ENCODE data around the gene SCYL2.

- TF ChIP-seq POLR2AphosphoS5 (IDR thresholded peaks at IDR 0.05; ENCODE audit: low read depth), result no peak
- TF ChIP-seq CREB1 (CRISPR knock-in tag; IDR thresholded peaks at IDR 0.05; ENCODE audit: low read depth), result no peak
- no peak for TF ChIP-seq REST (IDR thresholded peaks at IDR 0.05; ENCODE audit: unreplicated experiment)
- no peak for TF ChIP-seq CTCF (conservative IDR thresholded peaks at IDR 0.05; ENCODE audit: low read depth in 2 of 2)
- TF ChIP-seq EZH2phosphoT487 (IDR thresholded peaks at IDR 0.05; ENCODE audit: unreplicated experiment), result no peak
- no peak for TF ChIP-seq EZH2 (IDR thresholded peaks at IDR 0.05; ENCODE audit: low read depth, unreplicated experiment)
- no peak for TF ChIP-seq STAT1 (IDR thresholded peaks at IDR 0.05; ENCODE audit: unreplicated experiment)
- no peak for TF ChIP-seq JUNB (IDR thresholded peaks at IDR 0.05; ENCODE audit: unreplicated experiment)
- no peak for TF ChIP-seq ZNF331 (CRISPR knock-in tag; IDR thresholded peaks at IDR 0.05; ENCODE audit: low read depth)
- TF ChIP-seq ZNF114 (CRISPR knock-in tag; IDR thresholded peaks at IDR 0.05), result no peak
- no peak for TF ChIP-seq ETS1 (IDR thresholded peaks at IDR 0.05)
- no peak for TF ChIP-seq NANOG (IDR thresholded peaks at IDR 0.05; ENCODE audit: borderline replicate concordance)
- TF ChIP-seq ZNF462 (CRISPR knock-in tag; IDR thresholded peaks at IDR 0.05), result no peak
Observed at GRCh38 chr12:100383586-100384558, 116.9 kb downstream of the SCYL2 start.

All from GM23338 (cell line).